Ishikawa (cell line): Measurements from ENCODE around the gene EMX1.

Source experiments
- CEBPB ChIP-seq: IDR thresholded peaks from 2 replicates; pipeline ENCODE4 v1.6.1; 2012
- CREB1 ChIP-seq: IDR thresholded peaks from 2 replicates; pipeline ENCODE4 v1.6.1; 2012; ENCODE audit warnings: low read depth
- EGR1 ChIP-seq: IDR thresholded peaks from 2 replicates; pipeline ENCODE4 v1.6.1; 2012
- EP300 ChIP-seq: IDR thresholded peaks from 2 replicates; pipeline ENCODE4 v1.6.1; 2012; ENCODE audit warnings: borderline replicate concordance
- FOXM1 ChIP-seq: IDR thresholded peaks from 2 replicates; pipeline ENCODE4 v1.6.1; 2012; ENCODE audit warnings: low read depth, borderline replicate concordance
- MAX ChIP-seq: IDR thresholded peaks from 2 replicates; pipeline ENCODE4 v1.6.1; 2012
- NFIC ChIP-seq: IDR thresholded peaks from 2 replicates; pipeline ENCODE4 v1.6.1; 2012
- RAD21 ChIP-seq: IDR thresholded peaks from 2 replicates; pipeline ENCODE4 v1.6.1; 2012; ENCODE audit warnings: low read depth
- REST ChIP-seq: IDR thresholded peaks from 2 replicates; pipeline ENCODE4 v1.6.1; 2012; ENCODE audit warnings: low read depth, mild to moderate bottlenecking
- TAF1 ChIP-seq: IDR thresholded peaks from 2 replicates; pipeline ENCODE4 v1.6.1; 2012; ENCODE audit warnings: low read depth, mild to moderate bottlenecking
- TCF12 ChIP-seq: IDR thresholded peaks from 2 replicates; pipeline ENCODE4 v1.6.1; 2012; ENCODE audit warnings: low read depth
- TEAD4 ChIP-seq: IDR thresholded peaks from 2 replicates; pipeline ENCODE4 v1.6.1; 2012
- USF1 ChIP-seq: IDR thresholded peaks from 2 replicates; pipeline ENCODE4 v1.6.1; 2012
- YY1 ChIP-seq: IDR thresholded peaks from 2 replicates; pipeline ENCODE4 v1.6.1; 2012; ENCODE audit warnings: low read depth
- ZBTB7A ChIP-seq: IDR thresholded peaks from 2 replicates; pipeline ENCODE4 v1.6.1; 2012; ENCODE audit warnings: low read depth

EMX1 gene

GRCh38 chr2:72915907-72916742 is 1.2 kb upstream of the EMX1 start:
- 0 out of 2 replicates have a peak, but pooled peaks have one; percentile 7 for TF ChIP-seq EGR1
- peak; percentile 15; the same call in 1 of the 2 replicates for TF ChIP-seq TEAD4
- TF ChIP-seq YY1 = peak; percentile 72
- no peak; the same call in 1 of the 2 replicates for TF ChIP-seq MAX
- peak; percentile 15; the same call in 1 of the 2 replicates for TF ChIP-seq USF1
- 0 out of 2 replicates have a peak, but pooled peaks have one; percentile 21 for TF ChIP-seq EP300
- no peak for TF ChIP-seq CEBPB
- 0 out of 2 replicates have a peak, but pooled peaks have one; percentile 31 for TF ChIP-seq NFIC
- TF ChIP-seq FOXM1 = no peak
- no peak for TF ChIP-seq CREB1
- no peak for TF ChIP-seq REST
- TF ChIP-seq RAD21 = no peak
- TF ChIP-seq TAF1 = no peak
- peak; percentile 76; the same call in 1 of the 2 replicates for TF ChIP-seq TCF12
- TF ChIP-seq ZBTB7A = peak; percentile 66; the same call in 1 of the 2 replicates

- TF ChIP-seq RAD21 (no peak), ZBTB7A (no peak), TEAD4 (no peak), NFIC (no peak), USF1 (no peak), REST (no peak), YY1 (no peak), TAF1 (no peak), CEBPB (no peak), CREB1 (no peak), MAX (no peak), EGR1 (no peak), FOXM1 (no peak), EP300 (no peak), TCF12 (no peak)
Observed at GRCh38 chr2:72916743-72917137, 579 bp upstream of the EMX1 start.

- no peak for TF ChIP-seq YY1
- no peak for TF ChIP-seq NFIC
- no peak for TF ChIP-seq CEBPB
- 0 out of 2 replicates have a peak, but pooled peaks have one; percentile 33 for TF ChIP-seq EGR1
- 0 out of 2 replicates have a peak, but pooled peaks have one; percentile 31 for TF ChIP-seq MAX
- TF ChIP-seq TCF12 = no peak
- TF ChIP-seq EP300 = no peak
- no peak for TF ChIP-seq FOXM1
- no peak for TF ChIP-seq TAF1
- TF ChIP-seq USF1 = no peak
- no peak for TF ChIP-seq TEAD4
- no peak for TF ChIP-seq CREB1
- TF ChIP-seq ZBTB7A = 0 out of 2 replicates have a peak, but pooled peaks have one; percentile 10
Observed at GRCh38 chr2:72917877-72918553, 696 bp downstream of the EMX1 start.
